IPS-18a (cell line): ENCODE results near the gene PDE6B.

ENCODE experiments used
- H3K27ac ChIP-seq: one replicate; pipeline ENCODE4 v1.5.1; 2013; ENCODE audit warnings: low read length
- H3K27me3 ChIP-seq: one replicate; pipeline ENCODE4 v1.6.1; 2013; ENCODE audit warnings: mild to moderate bottlenecking, low read length; ENCODE audit not compliant: control insufficient read depth, insufficient read depth
- H3K36me3 ChIP-seq: one replicate; pipeline ENCODE4 v1.6.1; 2013; ENCODE audit warnings: low read depth, low read length; ENCODE audit not compliant: control insufficient read depth
- H3K4me1 ChIP-seq: one replicate; pipeline ENCODE4 v1.6.1; 2013; ENCODE audit warnings: low read depth, low read length; ENCODE audit not compliant: control insufficient read depth
- H3K4me3 ChIP-seq: one replicate; pipeline ENCODE4 v1.5.1; 2013; ENCODE audit warnings: low read length
- H3K9ac ChIP-seq: one replicate; pipeline ENCODE4 v1.6.1; 2013; ENCODE audit warnings: mild to moderate bottlenecking, low read length, moderate library complexity
- H3K9me3 ChIP-seq: one replicate; pipeline ENCODE4 v1.6.1; 2013; ENCODE audit warnings: low read depth, low read length; ENCODE audit not compliant: control insufficient read depth

Gene PDE6B

GRCh38 chr4:602559-602942 is 22.8 kb upstream of the PDE6B start:
- Histone ChIP-seq H3K27ac (no peak overlapping the region), H3K9ac (no peak overlapping the region), H3K4me3 (no peak overlapping the region), H3K27me3 (no peaks in the 10 kb centered on the region), H3K36me3 (no peaks in the 10 kb centered on the region), H3K4me1 (peaks cover 5% of the 10 kb centered on the region), H3K9me3 (no peaks in the 10 kb centered on the region)

DNA sequence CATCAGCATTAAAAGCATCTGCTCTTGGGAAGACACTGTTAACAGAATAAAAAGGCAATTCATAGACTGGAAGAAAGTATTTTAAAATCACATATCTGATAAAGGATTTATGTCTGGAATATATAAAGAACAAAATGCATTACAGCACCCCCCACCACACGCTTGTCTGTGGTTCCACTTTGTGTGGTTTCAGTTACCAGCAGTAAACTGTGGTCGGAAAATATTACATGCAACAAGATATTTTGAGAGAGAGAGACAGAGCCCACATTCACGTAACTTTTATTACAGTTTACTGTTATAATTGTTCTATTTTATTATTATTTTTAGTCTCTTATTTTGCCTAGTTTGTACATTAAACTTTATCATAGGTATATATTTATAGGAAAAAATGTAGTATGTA is 21.2 kb upstream of the PDE6B start:
- Histone ChIP-seq H3K9ac (no peak overlapping the region), H3K36me3 (no peaks in the 10 kb centered on the region), H3K27me3 (no peaks in the 10 kb centered on the region), H3K4me3 (no peak overlapping the region), H3K4me1 (no peaks in the 10 kb centered on the region), H3K9me3 (no peaks in the 10 kb centered on the region), H3K27ac (no peak overlapping the region)

DNA sequence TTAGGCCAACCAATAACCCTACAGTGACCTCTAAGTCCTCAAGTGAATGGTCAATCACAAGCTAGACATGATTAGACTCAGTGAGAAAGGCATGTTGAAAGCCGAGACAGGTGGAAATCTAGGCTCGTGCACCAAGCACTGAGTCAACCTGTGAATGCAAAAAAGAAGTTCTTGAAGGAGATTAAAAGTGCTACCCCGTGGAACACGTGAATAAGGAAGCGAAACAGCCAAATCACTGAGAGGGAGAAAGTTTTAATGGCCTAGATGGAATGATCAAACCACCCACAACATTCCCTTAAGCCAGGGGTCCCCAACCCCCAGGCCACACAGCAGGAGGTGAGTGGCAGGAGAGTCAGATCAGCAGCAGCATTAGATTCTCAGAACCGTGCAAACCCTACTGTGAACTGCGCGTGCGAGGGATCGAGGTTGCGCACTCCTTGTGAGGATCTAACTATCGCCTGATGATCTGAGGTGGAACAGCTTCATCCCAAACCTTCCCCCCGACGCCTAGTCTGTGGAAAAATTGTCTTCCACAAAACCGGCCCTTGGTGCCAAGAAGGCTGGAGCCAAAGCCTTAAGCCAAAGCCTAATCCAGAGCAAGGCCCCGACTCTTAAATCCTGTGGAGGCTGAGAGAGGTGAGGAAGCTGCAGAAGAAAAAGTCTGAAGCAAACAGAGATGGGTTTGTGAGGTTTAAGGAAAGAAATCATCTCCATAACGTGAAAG is 19.5 kb upstream of the PDE6B start:
- Histone ChIP-seq H3K27me3 (no peaks in the 10 kb centered on the region), H3K9me3 (no peaks in the 10 kb centered on the region), H3K36me3 (no peaks in the 10 kb centered on the region), H3K4me3 (no peak overlapping the region), H3K27ac (no peak overlapping the region), H3K4me1 (no peaks in the 10 kb centered on the region), H3K9ac (no peak overlapping the region)

DNA sequence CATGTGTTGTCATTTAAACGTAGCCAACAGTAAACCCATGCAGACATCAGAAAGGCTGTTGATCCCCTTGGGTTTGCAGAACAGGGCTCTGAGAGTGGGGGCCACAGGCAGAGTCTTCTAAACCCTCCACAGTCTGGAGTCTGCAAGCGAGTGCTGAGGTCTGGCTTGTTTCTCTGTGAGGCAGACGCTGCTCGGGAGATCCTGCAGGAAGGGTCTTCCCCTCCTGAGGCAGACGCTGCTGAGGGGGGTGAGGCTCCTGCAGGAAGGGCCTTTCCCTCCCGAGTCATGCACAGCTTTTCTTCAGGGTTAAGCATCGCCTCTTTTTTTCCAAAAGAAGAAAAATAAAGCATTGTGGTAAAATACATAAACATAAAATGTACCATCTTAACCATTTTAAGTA is 17.1 kb upstream of the PDE6B start:
- H3K36me3 ChIP-seq: no peaks in the 10 kb centered on the region
- H3K9me3 ChIP-seq: no peaks in the 10 kb centered on the region
- no peaks in the 10 kb centered on the region for H3K27me3 ChIP-seq
- H3K4me1 ChIP-seq: no peaks in the 10 kb centered on the region
- H3K9ac ChIP-seq: no peak overlapping the region
- H3K4me3 ChIP-seq: no peak overlapping the region
- H3K27ac ChIP-seq: no peak overlapping the region

GRCh38 chr4:609400-610050 is 15.8 kb upstream of the PDE6B start:
- Histone ChIP-seq H3K9ac (no peak overlapping the region), H3K27me3 (no peaks in the 10 kb centered on the region), H3K4me3 (no peak overlapping the region), H3K9me3 (no peaks in the 10 kb centered on the region), H3K36me3 (no peaks in the 10 kb centered on the region), H3K4me1 (no peaks in the 10 kb centered on the region), H3K27ac (no peak overlapping the region)

DNA sequence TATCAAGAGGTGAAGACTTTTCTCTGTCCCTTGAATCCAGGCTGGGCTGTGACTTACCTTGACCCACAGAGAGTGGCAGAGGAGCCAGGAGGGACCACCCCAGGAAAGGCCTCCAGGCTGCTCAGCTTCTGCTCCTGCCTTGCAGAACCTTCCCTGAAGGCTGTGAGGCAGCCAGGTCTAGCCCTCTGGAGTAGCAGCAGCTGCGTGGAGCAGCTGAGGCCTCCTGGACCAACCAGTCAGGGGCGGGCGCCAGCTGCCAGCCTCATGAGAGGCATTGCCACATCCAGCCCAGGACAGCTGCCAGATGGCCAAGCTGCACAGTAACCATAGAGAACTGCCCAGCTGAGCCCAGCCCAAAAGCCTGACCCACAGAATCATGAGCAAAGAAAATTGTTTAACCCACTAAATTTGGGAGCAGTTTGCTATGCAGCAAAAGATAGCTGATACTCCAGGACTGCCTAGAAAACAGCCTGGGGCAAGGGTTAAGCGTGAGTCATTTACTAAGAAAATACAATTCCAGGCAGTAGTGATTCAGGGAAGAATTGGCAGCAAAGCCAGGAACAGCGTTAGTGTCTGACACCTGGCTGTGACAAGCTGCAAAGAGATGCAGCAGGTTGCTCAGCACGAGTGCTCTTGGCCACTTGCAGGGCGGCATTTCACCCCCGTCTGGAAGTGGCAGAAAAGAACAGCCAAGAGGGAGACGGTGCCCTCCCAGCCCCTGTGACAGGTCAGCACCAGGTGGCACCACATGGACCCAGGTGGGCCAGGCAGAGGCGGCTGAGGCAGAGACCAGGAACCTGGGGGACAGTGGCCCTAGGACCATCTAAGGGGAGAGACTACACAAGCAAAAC is 14.7 kb upstream of the PDE6B start:
- no peaks in the 10 kb centered on the region for H3K36me3 ChIP-seq
- H3K27me3 ChIP-seq: no peaks in the 10 kb centered on the region
- no peaks in the 10 kb centered on the region for H3K9me3 ChIP-seq
- H3K4me3 ChIP-seq: no peak overlapping the region
- no peak overlapping the region for H3K9ac ChIP-seq
- no peaks in the 10 kb centered on the region for H3K4me1 ChIP-seq
- no peak overlapping the region for H3K27ac ChIP-seq

- H3K36me3 ChIP-seq: no peaks in the 10 kb centered on the region
- H3K9ac ChIP-seq: no peak overlapping the region
- H3K4me1 ChIP-seq: no peaks in the 10 kb centered on the region
- no peaks in the 10 kb centered on the region for H3K9me3 ChIP-seq
- no peak overlapping the region for H3K27ac ChIP-seq
- H3K27me3 ChIP-seq: no peaks in the 10 kb centered on the region
- H3K4me3 ChIP-seq: no peak overlapping the region
Measured at GRCh38 chr4:612052-612748, 13.2 kb upstream of the PDE6B start.

GRCh38 chr4:612749-613125 is 12.6 kb upstream of the PDE6B start:
- no peak overlapping the region for H3K4me3 ChIP-seq
- no peaks in the 10 kb centered on the region for H3K27me3 ChIP-seq
- H3K9me3 ChIP-seq: no peaks in the 10 kb centered on the region
- H3K27ac ChIP-seq: no peak overlapping the region
- no peaks in the 10 kb centered on the region for H3K4me1 ChIP-seq
- no peaks in the 10 kb centered on the region for H3K36me3 ChIP-seq
- H3K9ac ChIP-seq: no peak overlapping the region

- Histone ChIP-seq H3K27me3 (no peaks in the 10 kb centered on the region), H3K9me3 (no peaks in the 10 kb centered on the region), H3K36me3 (no peaks in the 10 kb centered on the region), H3K27ac (no peak overlapping the region), H3K4me1 (no peaks in the 10 kb centered on the region), H3K9ac (no peak overlapping the region), H3K4me3 (no peak overlapping the region)
Measured at GRCh38 chr4:613126-613525, 12.2 kb upstream of the PDE6B start.

DNA sequence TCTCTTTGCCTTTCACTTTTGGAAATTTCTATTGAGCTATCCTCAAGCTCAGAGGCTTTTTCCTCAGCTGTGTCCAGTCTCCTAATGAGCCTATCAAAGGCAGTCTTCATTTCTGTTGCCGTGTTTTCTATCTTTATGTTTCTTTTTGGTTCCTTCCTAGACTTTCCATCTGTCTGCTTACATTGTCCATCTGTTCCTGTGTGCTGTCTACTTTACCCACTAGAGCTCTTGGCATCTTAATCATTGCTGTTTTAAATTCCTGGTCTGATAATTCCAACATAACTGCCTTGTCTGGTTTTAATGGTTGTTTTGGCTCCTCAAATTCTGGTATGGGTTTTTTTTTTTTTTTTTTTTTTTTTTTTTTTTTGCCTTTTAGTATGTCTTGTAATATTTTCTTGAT is 9.3 kb upstream of the PDE6B start:
- H3K27me3 ChIP-seq: no peaks in the 10 kb centered on the region

GRCh38 chr4:616911-617643 is 8.3 kb upstream of the PDE6B start:
- Histone ChIP-seq H3K4me1 (no peaks in the 10 kb centered on the region), H3K27me3 (no peaks in the 10 kb centered on the region), H3K4me3 (no peak overlapping the region), H3K27ac (no peak overlapping the region), H3K9ac (no peak overlapping the region), H3K36me3 (no peaks in the 10 kb centered on the region), H3K9me3 (no peaks in the 10 kb centered on the region)

More for the DNA sequence above, 9.3 kb upstream of the PDE6B start:
- no peak overlapping the region for H3K4me3 ChIP-seq
- no peak overlapping the region for H3K9ac ChIP-seq
- H3K9me3 ChIP-seq: no peaks in the 10 kb centered on the region
- no peaks in the 10 kb centered on the region for H3K36me3 ChIP-seq
- H3K4me1 ChIP-seq: no peaks in the 10 kb centered on the region
- no peak overlapping the region for H3K27ac ChIP-seq
